ENCODE data around the gene RALGPS1. TPM values are rescaled to one million over a fixed set of nuclear protein-coding genes. Genes with fewer than 3 reads are reported as not detected.

The RALGPS1 gene
- total RNA-seq (2014; rRNA removed; shearing (Covaris generic)) = 2.8 and 3.3 TPM in 2 replicates
- polyA plus RNA-seq (2014; cell fraction: nucleus; rRNA removed) = 12.5 and 16.2 TPM in 2 replicates

GRCh38 chr9:126914458-126915280 lies at the start of gene RALGPS1:
RALGPS1 (plus strand) TSS chr9:126914782; CDS start chr9:126962290, 47,508 bp downstream.
- DNase-seq (ENCODE audit: extremely low read depth, low read depth) = peak; percentile 94

GRCh38 chr9:126869368-126869767 lies 45.2 kb upstream of the RALGPS1 start:
- no peak for DNase-seq (ENCODE audit: extremely low read depth, low read depth)

- DNase-seq (ENCODE audit: extremely low read depth, low read depth) = no peak
These were observed 42.1 kb upstream of the RALGPS1 start for GRCh38 chr9:126872516-126872915.

GRCh38 chr9:126874546-126875314 lies 39.9 kb upstream of the RALGPS1 start:
- no peak for DNase-seq (ENCODE audit: extremely low read depth, low read depth)

- DNase-seq (ENCODE audit: extremely low read depth, low read depth) = no peak
These were observed 38.6 kb upstream of the RALGPS1 start for GRCh38 chr9:126875756-126876510.

- DNase-seq (ENCODE audit: extremely low read depth, low read depth) = no peak
These were observed 38.1 kb upstream of the RALGPS1 start for GRCh38 chr9:126876531-126876930.

GRCh38 chr9:126877418-126877817 lies 37.2 kb upstream of the RALGPS1 start:
- DNase-seq (ENCODE audit: extremely low read depth, low read depth) = no peak

- no peak for DNase-seq (ENCODE audit: extremely low read depth, low read depth)
These were observed 35.3 kb upstream of the RALGPS1 start for GRCh38 chr9:126879288-126879687.

- DNase-seq (ENCODE audit: extremely low read depth, low read depth) = no peak
These were observed 34.2 kb upstream of the RALGPS1 start for GRCh38 chr9:126880226-126880946.

GRCh38 chr9:126880947-126881332 lies 33.6 kb upstream of the RALGPS1 start:
- DNase-seq (ENCODE audit: extremely low read depth, low read depth) = no peak

GRCh38 chr9:126882746-126883145 lies 31.8 kb upstream of the RALGPS1 start:
- no peak for DNase-seq (ENCODE audit: extremely low read depth, low read depth)

GRCh38 chr9:126883636-126884035 lies 30.9 kb upstream of the RALGPS1 start:
- DNase-seq (ENCODE audit: extremely low read depth, low read depth) = no peak

GRCh38 chr9:126885131-126885641 lies 29.4 kb upstream of the RALGPS1 start:
- no peak for DNase-seq (ENCODE audit: extremely low read depth, low read depth)

- no peak for DNase-seq (ENCODE audit: extremely low read depth, low read depth)
These were observed 28.4 kb upstream of the RALGPS1 start for GRCh38 chr9:126886034-126886822.

GRCh38 chr9:126886897-126887296 lies 27.7 kb upstream of the RALGPS1 start:
- DNase-seq (ENCODE audit: extremely low read depth, low read depth) = no peak

- no peak for DNase-seq (ENCODE audit: extremely low read depth, low read depth)
These were observed 22.9 kb upstream of the RALGPS1 start for GRCh38 chr9:126891676-126892075.

- DNase-seq (ENCODE audit: extremely low read depth, low read depth) = no peak
These were observed 21.5 kb upstream of the RALGPS1 start for GRCh38 chr9:126893079-126893478.

- no peak for DNase-seq (ENCODE audit: extremely low read depth, low read depth)
These were observed 20.5 kb upstream of the RALGPS1 start for GRCh38 chr9:126894052-126894603.

GRCh38 chr9:126902210-126902609 lies 12.4 kb upstream of the RALGPS1 start:
- no peak for DNase-seq (ENCODE audit: extremely low read depth, low read depth)

Measured in NCI-H460 (cell line).